Adrenal gland (tissue), 12 donors: ENCODE results near the gene UNC5CL. TPM values are rescaled to one million over a fixed set of nuclear protein-coding genes. Genes with fewer than 3 reads are reported as not detected.

Experiments
- DNase-seq, 7 donors: peaks; one replicate each; pipeline ENCODE4 v3.0.0-alpha.2; 2019 to 2020
- H3K27ac ChIP-seq, 5 donors: fragments of 200-600 bp; sonication (generic) in 4 of 5; 1 replicate in 3 of 5; 2 replicates in 2 of 5; pipeline versions ENCODE4 v1.5.1 to v1.8.0; 2016 to 2020; ENCODE audit warnings: mild to moderate bottlenecking in 1 of 5
- H3K27me3 ChIP-seq: fragments of 200-600 bp; 2 replicates; pipeline ENCODE4 v1.8.0; 2021
- H3K36me3 ChIP-seq, 2 donors: fragments of 200-600 bp; replicated peaks in 1 of 2; 1 replicate in 1 of 2; 2 replicates in 1 of 2; pipeline versions ENCODE4 v1.5.1 to v1.8.0; 2018 to 2022
- H3K4me1 ChIP-seq, 2 donors: fragments of 200-600 bp; replicated peaks in 1 of 2; 1 replicate in 1 of 2; 2 replicates in 1 of 2; pipeline versions ENCODE4 v1.5.1 to v1.8.0; 2018 to 2021
- H3K4me3 ChIP-seq, 4 donors: fragments of 200-600 bp; sonication (generic) in 3 of 4; one replicate each; pipeline ENCODE4 v1.5.1; 2016 to 2018
- H3K9me3 ChIP-seq, 3 donors: fragments of 200-600 bp; sonication (generic) in 1 of 3; replicated peaks in 1 of 3; 1 replicate in 2 of 3; 2 replicates in 1 of 3; pipeline versions ENCODE4 v1.5.1 to v1.8.0; 2016 to 2021
- POLR2A ChIP-seq, 2 donors: fragments of 450-650 bp; IDR thresholded peaks; one replicate each; pipeline ENCODE4 v1.6.1; 2017; ENCODE audit warnings: antibody characterized with exemption in 2 of 2, mild to moderate bottlenecking in 2 of 2, moderate library complexity in 1 of 2
- WGBS, 4 donors: extraction: QIAGEN DNeasy Blood & Tissue Kit in 2 of 4; methylation state at CpG; one replicate each; pipeline versions ENCODE4 v1.1.5 to v1.1.7; 2013 to 2017; 5-methylcytosine and 5-hydroxymethylcytosine counted together
- intact Hi-C, 2 donors: fragments of 100-400 bp; cut with DNase I; formaldehyde crosslinking; loops; one replicate each; pipeline versions ENCODE4 v1.14.1 to v1.15.0; 2022 to 2023
- polyA plus RNA-seq, 3 donors: library from polyadenylated mRNA; stranded (reverse); fragments of 200-250 nt in 2 of 3; fragments of 350-450 nt in 1 of 3; fragmentation: Illumina TruSeq in 1 of 3; extraction: RNeasy Lipid Tissue Mini Kit (QIAGEN cat#74804) in 1 of 3; gene quantifications; one replicate each; pipeline ENCODE4 v1.2.3, GENCODE V29; 2013 to 2014
- total RNA-seq, 9 donors: library from RNA; depleted of rRNA in 4 of 9; stranded (reverse); fragments of >200 nt in 4 of 9; fragments of 120-200 nt in 1 of 9; fragmentation: NEBNext Ultra II Directional in 1 of 9; extraction: Animal tissue kit (Norgen Biotek cat#: 25700) in 1 of 9; gene quantifications; one replicate each; pipeline versions ENCODE4 v1.1.0 to v1.2.4, GENCODE V29; 2013 to 2023
- TF ChIP-seq, protein P1 (sequence below), 6 experiments: fragments of 450-650 bp in 4 of 6; fragments of 200-600 bp in 2 of 6; sonication (generic) in 1 of 6; IDR thresholded peaks; 1 replicate in 5 of 6; 2 replicates in 1 of 6; pipeline versions ENCODE4 v1.5.1 to v1.8.0; 2016 to 2021; ENCODE audit warnings: antibody characterized with exemption in 6 of 6, mild to moderate bottlenecking in 2 of 6, moderate library complexity in 1 of 6
- donor health status: healthy with polysubstance abuse.
- donor health status: Bipolar disorder and iron deficiency.
- donor health status: DM: yes; HTN: yes; CAD: no.
- donor health status: DM: no; HTN: no; CAD: no.
- donor health status: DM: no; HTN: no; CAD: no.
- donor health status: DM: yes; HTN: yes; CAD: no.

The UNC5CL gene
- total and polyA plus RNA-seq, 12 donors: 0.20 to 1.6 (median 0.86) TPM

DNA sequence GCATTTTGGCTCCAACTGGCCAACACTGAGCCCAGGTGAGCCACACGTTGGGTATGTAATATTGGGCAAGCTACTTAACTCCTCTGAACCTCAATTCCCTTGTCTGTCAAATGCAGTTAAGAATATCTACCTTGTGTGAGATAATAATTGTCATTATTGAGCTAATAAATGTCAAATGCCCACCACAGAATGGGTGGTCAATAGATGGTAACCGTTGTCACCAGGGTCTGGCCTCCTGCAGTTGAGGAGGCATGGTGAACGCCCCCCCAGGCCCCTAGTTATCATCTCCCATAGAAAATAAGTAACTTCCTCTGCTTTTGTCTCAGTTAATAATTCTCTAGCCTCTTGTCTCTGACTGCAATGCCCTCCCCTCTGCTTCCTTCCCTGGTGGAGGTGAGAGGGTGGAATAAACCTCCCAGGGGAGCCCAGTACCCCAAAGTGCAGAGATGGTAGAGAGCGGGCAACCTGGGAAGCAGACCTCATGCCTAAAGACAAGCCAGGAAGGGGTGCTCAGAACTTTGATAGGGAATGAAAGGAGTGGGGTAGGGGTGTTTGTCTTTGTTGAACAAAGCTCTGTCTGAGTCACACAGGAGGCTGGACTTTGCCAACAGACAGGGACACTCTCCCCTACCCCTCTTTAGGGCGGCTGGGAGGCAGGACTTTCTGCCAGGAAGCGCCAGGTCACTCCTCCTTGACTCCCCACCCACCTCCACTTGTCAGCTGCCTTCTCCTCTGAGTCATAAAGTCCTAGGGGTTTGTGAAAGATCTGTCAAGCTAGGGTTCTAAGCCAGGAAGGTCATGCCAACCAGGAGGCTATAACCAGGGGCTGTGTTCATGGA, 1.3 kb upstream of the UNC5CL start:
- no peaks in the 10 kb centered on the region for H3K9me3 ChIP-seq
- no peak overlapping the region for H3K4me3 ChIP-seq
- no peaks in the 10 kb centered on the region for H3K36me3 ChIP-seq
- intact Hi-C loops: no loop called here
- peak in 5 of 7 donors; percentile 26 to 60 (median 33) for DNase-seq
- H3K4me1 ChIP-seq: no peaks in the 10 kb centered on the region
- H3K27me3 ChIP-seq: no peaks in the 10 kb centered on the region
- 64 to 81% (median 70%) methylated on average over 6 of the region's 6 CpGs for whole genome bisulfite sequencing, 4 donors
- TF ChIP-seq POLR2A (IDR thresholded peaks at IDR 0.05): no peak
- TF ChIP-seq, protein P1, sequence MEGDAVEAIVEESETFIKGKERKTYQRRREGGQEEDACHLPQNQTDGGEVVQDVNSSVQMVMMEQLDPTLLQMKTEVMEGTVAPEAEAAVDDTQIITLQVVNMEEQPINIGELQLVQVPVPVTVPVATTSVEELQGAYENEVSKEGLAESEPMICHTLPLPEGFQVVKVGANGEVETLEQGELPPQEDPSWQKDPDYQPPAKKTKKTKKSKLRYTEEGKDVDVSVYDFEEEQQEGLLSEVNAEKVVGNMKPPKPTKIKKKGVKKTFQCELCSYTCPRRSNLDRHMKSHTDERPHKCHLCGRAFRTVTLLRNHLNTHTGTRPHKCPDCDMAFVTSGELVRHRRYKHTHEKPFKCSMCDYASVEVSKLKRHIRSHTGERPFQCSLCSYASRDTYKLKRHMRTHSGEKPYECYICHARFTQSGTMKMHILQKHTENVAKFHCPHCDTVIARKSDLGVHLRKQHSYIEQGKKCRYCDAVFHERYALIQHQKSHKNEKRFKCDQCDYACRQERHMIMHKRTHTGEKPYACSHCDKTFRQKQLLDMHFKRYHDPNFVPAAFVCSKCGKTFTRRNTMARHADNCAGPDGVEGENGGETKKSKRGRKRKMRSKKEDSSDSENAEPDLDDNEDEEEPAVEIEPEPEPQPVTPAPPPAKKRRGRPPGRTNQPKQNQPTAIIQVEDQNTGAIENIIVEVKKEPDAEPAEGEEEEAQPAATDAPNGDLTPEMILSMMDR (IDR thresholded peaks at IDR 0.05): no peak
- H3K27ac ChIP-seq: no peak overlapping the region

DNA sequence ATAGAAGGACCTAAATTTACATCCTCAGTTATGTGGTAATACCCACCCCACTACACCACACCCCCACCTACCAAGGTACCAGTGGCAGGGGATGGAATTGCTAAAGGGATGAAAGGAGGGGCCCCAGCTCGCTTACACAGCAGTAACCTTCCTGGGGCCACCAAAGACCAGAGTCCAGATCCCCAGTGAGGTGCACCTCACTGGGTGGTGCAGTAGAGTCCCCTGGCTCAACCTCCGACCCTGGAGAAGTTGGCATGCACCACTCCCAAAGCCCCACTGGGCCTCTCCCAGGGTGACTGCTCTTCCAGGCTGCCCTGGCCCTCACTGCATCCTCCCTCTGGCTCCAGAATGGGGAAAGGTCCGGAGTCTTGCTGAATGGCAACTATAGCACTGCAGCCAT, 816 bp downstream of the UNC5CL start:
- H3K27ac ChIP-seq: no peak overlapping the region
- TF ChIP-seq, protein P1 (IDR thresholded peaks at IDR 0.05): no peak
- TF ChIP-seq POLR2A (IDR thresholded peaks at IDR 0.05): no peak
- intact Hi-C loops: no loop called here
- DNase-seq: no peak
- WGBS, 4 donors: 86 to 95% (median 94%) methylated on average over 2 to 3 of the region's 3 CpGs
- no peaks in the 10 kb centered on the region for H3K27me3 ChIP-seq
- no peak overlapping the region for H3K4me3 ChIP-seq
- H3K4me1 ChIP-seq: no peaks in the 10 kb centered on the region
- H3K9me3 ChIP-seq: no peaks in the 10 kb centered on the region
- no peaks in the 10 kb centered on the region for H3K36me3 ChIP-seq

DNA sequence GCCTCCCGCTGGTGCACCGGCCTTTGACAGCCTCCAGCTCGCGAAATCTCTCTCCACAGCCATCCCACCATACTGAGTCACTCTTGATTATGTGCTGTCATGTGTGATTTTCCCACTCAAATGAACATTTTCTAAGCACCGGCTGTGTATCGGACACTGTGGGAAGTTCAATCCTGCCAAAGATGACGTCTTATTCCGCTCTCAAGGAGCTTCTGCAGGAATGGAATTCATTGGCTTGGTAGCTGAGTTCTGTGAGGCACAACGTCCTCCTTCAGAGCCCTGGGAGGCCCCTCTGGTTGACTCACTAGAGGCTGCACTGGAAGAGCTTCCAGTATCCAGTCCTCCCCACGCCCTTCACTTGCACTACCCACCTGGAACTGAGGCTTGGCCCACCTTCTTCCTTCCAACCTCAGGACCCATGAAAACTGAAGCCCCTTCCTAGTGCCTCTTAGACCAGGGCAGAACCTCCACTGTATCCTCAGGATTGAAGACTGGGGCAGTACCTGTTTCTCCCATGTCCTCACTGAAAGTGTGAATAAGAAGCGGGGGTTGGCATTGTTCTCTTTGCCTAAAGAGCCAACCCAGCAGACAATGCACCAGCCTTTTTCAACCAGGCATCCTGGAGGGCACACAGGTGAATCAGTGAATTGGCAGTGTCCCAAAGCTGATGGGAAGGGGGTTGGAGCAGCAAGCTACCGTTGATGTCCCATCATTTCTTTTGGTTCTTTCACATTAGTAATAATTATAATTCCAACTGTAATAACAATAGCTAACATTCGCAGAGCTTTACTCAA, 1.7 kb downstream of the UNC5CL start:
- Histone ChIP-seq H3K9me3 (no peaks in the 10 kb centered on the region), H3K27me3 (no peaks in the 10 kb centered on the region), H3K36me3 (no peaks in the 10 kb centered on the region), H3K27ac (no peak overlapping the region), H3K4me1 (no peaks in the 10 kb centered on the region), H3K4me3 (no peak overlapping the region)
- 87 to 92% (median 89%) methylated on average over 12 to 13 of the region's 13 CpGs for WGBS, 4 donors
- TF ChIP-seq, protein P1 (IDR thresholded peaks at IDR 0.05): no peak
- no peak for TF ChIP-seq POLR2A (IDR thresholded peaks at IDR 0.05)
- intact Hi-C loops: no loop called here
- no peak for DNase-seq

DNA sequence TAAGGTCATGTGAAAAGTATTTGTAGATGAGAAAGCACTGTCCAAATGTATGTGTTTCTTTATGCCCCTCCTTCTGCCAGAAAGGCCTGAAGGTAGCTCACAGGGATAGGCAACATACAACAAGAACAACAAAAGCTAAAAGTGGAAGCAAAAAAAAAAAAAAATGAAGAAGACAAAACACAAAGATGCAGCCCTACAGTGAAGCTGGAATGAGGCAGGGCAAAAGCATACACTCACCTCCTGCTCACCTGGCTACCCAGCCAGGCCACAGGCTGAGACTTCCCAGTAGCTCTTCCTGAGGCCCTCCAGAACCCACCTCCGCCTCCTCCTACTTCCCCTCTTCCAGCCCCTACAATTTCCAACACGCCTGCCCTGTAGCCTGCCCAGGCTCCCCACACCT, 2.4 kb downstream of the UNC5CL start:
- Histone ChIP-seq H3K9me3 (no peaks in the 10 kb centered on the region), H3K4me1 (no peaks in the 10 kb centered on the region), H3K27me3 (no peaks in the 10 kb centered on the region), H3K27ac (no peak overlapping the region), H3K36me3 (no peaks in the 10 kb centered on the region), H3K4me3 (no peak overlapping the region)
- no peak for DNase-seq
- WGBS, 4 donors: 80 to 100% (median 92%) methylated on average over 2 of the region's 2 CpGs
- TF ChIP-seq POLR2A (IDR thresholded peaks at IDR 0.05): no peak
- TF ChIP-seq, protein P1 (IDR thresholded peaks at IDR 0.05): no peak
- intact Hi-C loops: no loop called here
